Measurements from ENCODE around the gene PARD3B.
A peak's percentile ranks its signal among the peaks of the same experiment; 100 is the strongest.

PARD3B gene

GRCh38 chr2:204791230-204791629 is 246.0 kb downstream of the PARD3B start:
- Histone ChIP-seq H3K36me3 (replicated peaks) (no peaks in the 10 kb centered on the region), H3K4me3 (ENCODE audit: low read depth, low read length) (no peak overlapping the region), H3K27me3 (replicated peaks) (no peaks in the 10 kb centered on the region), H3K27ac (no peak overlapping the region)
- DNase-seq, result no peak
- in situ Hi-C loops (cut with HindIII; ENCODE audit: low pct_ligation_motif_present, low sequenced_read_pairs), result no loop called here
- TF ChIP-seq, protein P1, sequence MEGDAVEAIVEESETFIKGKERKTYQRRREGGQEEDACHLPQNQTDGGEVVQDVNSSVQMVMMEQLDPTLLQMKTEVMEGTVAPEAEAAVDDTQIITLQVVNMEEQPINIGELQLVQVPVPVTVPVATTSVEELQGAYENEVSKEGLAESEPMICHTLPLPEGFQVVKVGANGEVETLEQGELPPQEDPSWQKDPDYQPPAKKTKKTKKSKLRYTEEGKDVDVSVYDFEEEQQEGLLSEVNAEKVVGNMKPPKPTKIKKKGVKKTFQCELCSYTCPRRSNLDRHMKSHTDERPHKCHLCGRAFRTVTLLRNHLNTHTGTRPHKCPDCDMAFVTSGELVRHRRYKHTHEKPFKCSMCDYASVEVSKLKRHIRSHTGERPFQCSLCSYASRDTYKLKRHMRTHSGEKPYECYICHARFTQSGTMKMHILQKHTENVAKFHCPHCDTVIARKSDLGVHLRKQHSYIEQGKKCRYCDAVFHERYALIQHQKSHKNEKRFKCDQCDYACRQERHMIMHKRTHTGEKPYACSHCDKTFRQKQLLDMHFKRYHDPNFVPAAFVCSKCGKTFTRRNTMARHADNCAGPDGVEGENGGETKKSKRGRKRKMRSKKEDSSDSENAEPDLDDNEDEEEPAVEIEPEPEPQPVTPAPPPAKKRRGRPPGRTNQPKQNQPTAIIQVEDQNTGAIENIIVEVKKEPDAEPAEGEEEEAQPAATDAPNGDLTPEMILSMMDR (IDR thresholded peaks at IDR 0.05; ENCODE audit: low read depth, low read length, missing control alignments), result no peak

DNA sequence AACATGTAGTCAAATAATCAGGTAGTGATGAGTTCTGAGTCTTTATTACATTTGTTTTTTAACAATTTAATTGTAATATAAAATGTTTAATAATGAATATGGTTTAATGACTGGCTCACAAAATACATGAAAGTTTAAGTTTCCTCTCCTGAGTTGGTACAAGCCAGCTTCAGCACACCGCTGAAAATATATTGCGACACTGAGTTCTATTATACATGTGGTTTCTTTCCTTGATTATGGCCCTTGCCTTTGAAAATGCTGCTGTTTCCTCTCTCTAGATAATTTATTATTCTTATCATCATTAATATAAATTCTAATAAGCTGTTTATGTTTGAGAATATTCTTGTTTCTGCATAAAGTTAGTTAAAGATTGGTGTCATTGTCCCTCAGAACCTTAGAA is 249.3 kb downstream of the PARD3B start:
- no peaks in the 10 kb centered on the region for H3K36me3 ChIP-seq (replicated peaks)
- DNase-seq, result no peak
- H3K27me3 ChIP-seq (replicated peaks), result no peaks in the 10 kb centered on the region
- H3K4me3 ChIP-seq (ENCODE audit: low read depth, low read length), result no peak overlapping the region
- TF ChIP-seq, protein P1 (IDR thresholded peaks at IDR 0.05; ENCODE audit: low read depth, low read length, missing control alignments), result no peak
- no peak overlapping the region for H3K27ac ChIP-seq
- in situ Hi-C loops (cut with HindIII; ENCODE audit: low pct_ligation_motif_present, low sequenced_read_pairs), result no loop called here

GRCh38 chr2:204795156-204795555 is 249.9 kb downstream of the PARD3B start:
- peak; percentile 60 for DNase-seq
- Histone ChIP-seq H3K27me3 (replicated peaks) (no peaks in the 10 kb centered on the region), H3K27ac (no peak overlapping the region), H3K4me3 (ENCODE audit: low read depth, low read length) (no peak overlapping the region), H3K36me3 (replicated peaks) (no peaks in the 10 kb centered on the region)
- TF ChIP-seq, protein P1 (IDR thresholded peaks at IDR 0.05; ENCODE audit: low read depth, low read length, missing control alignments), result no peak
- in situ Hi-C loops (cut with HindIII; ENCODE audit: low pct_ligation_motif_present, low sequenced_read_pairs), result no loop called here

DNA sequence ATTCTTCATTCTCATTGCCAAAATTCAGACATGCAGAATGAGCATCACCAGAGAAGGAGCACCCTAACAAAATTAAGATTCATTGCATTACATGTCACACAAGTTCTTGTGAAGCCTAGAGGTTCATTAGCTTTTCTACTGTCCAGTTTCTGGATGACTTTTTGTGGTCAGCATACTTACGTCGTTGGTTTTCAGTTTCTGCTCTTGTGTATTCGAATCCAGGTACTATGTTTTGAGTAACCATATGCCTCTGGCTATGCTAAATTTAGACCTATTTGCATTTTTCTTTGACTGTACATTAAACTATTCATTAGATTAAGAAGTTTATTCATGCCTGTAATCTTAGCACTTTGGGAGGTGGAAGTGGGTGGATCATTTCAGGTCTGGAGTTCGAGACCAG is 251.3 kb downstream of the PARD3B start:
- Histone ChIP-seq H3K36me3 (replicated peaks) (no peaks in the 10 kb centered on the region), H3K27me3 (replicated peaks) (no peaks in the 10 kb centered on the region), H3K27ac (no peak overlapping the region), H3K4me3 (ENCODE audit: low read depth, low read length) (no peak overlapping the region)
- in situ Hi-C loops (cut with HindIII; ENCODE audit: low pct_ligation_motif_present, low sequenced_read_pairs), result no loop called here
- no peak for DNase-seq
- TF ChIP-seq, protein P1 (IDR thresholded peaks at IDR 0.05; ENCODE audit: low read depth, low read length, missing control alignments), result no peak

DNA sequence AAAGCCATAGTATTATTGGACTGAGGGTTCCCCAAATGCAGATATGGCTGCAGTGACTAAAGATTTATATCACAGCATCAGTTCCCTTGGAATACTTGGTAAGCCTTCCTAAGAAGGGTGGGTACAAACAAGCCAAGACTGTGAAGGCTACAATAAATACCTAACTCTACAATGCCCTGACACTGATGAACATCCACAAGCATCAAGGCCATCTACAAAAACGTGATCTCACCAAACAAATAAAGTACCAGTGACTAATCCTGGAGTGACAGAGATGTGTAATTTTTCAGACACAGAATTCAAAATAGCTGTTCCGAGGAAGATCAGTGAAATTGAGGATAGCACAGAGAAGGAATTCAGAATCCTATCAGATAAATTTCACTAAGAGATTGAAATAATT is 254.5 kb downstream of the PARD3B start:
- no peak for DNase-seq
- TF ChIP-seq, protein P1 (IDR thresholded peaks at IDR 0.05; ENCODE audit: low read depth, low read length, missing control alignments), result no peak

GRCh38 chr2:204808494-204808893 is 263.2 kb downstream of the PARD3B start:
- Histone ChIP-seq H3K36me3 (replicated peaks) (no peaks in the 10 kb centered on the region), H3K4me3 (ENCODE audit: low read depth, low read length) (no peak overlapping the region), H3K27me3 (replicated peaks) (no peaks in the 10 kb centered on the region), H3K27ac (no peak overlapping the region)
- in situ Hi-C loops (cut with HindIII; ENCODE audit: low pct_ligation_motif_present, low sequenced_read_pairs), result no loop called here
- DNase-seq, result no peak
- TF ChIP-seq, protein P1 (IDR thresholded peaks at IDR 0.05; ENCODE audit: low read depth, low read length, missing control alignments), result no peak

More for the DNA sequence above, 254.5 kb downstream of the PARD3B start:
- no peaks in the 10 kb centered on the region for H3K36me3 ChIP-seq (replicated peaks)
- no peak overlapping the region for H3K27ac ChIP-seq
- in situ Hi-C loops (cut with HindIII; ENCODE audit: low pct_ligation_motif_present, low sequenced_read_pairs), result no loop called here
- H3K4me3 ChIP-seq (ENCODE audit: low read depth, low read length), result no peak overlapping the region
- H3K27me3 ChIP-seq (replicated peaks), result no peaks in the 10 kb centered on the region

Data from brain microvascular endothelial cell (primary cell).